ENCODE measurements around the gene NUBP2.
A peak's percentile ranks its signal among the peaks of the same experiment; 100 is the strongest.

Gene NUBP2

GRCh38 chr16:1759511-1759910 is 23.2 kb upstream of the NUBP2 start:
- DNase-seq, result no peak

DNA sequence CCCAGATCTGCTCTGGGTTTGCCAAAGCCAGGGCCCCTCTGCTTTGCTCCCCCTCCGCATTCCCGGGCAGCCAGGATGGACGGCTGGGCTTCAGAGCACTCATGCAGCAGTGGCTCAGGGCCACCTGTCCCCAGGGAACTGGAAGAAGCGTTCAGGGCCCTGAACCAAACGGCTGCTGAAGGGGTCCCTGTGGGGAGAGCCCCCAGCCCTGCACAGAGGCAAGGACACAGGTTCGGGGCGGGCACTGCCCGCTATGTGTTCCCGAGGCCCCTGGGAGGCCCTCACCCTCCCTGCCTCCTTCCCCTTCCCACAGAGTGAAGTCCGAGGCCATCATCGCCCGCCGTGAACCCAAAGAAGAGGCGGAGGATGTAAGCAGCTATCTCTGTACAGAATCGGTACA is 21.8 kb upstream of the NUBP2 start:
- no peak for DNase-seq

DNA sequence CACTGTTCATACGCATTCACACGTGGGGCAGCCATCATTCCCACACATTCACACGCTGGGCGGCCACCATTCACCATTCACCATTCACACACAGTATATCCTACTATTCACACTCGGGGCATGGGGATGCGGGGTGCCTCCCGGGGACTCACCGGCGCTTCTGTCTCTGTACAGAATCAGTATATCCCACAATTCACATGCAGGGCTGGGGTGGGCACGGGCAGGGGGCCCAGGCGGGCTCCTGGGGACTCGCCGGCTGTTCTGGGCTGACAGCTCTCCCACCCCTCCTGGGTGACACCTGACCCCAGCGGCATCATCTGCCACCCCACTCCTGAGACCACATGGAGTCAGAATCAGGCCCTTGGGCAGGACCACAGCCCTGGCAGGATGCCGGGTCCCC is 21.0 kb upstream of the NUBP2 start:
- DNase-seq, result no peak

DNA sequence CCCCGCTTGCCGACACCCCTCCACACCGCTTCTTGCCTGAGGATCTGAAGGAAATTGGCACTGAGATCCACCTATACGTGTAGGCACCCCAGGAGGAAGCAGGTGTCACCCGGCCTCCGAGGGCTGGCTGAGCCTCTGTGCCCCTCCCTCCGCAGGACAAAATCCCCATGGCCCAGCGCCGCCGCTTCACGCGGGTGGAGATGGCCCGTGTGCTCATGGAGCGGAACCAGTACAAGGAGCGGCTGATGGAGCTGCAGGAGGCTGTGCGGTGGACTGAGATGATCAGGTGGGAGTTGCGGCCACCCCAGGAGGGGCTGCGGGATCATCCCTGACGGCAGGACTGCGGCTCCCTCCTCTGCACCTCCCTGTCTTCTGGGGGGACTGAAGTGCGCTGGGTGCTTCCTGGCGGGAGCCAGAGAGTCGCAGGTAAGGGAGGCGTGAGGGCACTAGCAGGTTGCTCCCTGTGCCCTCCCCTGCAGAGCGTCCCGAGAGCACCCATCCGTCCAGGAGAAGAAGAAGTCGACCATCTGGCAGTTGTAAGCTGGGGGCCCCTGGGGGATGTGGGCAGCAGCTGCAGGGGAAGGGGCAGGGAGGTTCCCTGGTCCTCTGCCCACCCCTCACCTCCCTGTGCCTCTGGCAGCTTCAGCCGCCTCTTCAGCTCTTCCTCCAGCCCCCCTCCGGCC is 20.4 kb upstream of the NUBP2 start:
- DNase-seq, result no peak

- no peak for DNase-seq
Measured at GRCh38 chr16:1762879-1763520, 19.8 kb upstream of the NUBP2 start.

DNA sequence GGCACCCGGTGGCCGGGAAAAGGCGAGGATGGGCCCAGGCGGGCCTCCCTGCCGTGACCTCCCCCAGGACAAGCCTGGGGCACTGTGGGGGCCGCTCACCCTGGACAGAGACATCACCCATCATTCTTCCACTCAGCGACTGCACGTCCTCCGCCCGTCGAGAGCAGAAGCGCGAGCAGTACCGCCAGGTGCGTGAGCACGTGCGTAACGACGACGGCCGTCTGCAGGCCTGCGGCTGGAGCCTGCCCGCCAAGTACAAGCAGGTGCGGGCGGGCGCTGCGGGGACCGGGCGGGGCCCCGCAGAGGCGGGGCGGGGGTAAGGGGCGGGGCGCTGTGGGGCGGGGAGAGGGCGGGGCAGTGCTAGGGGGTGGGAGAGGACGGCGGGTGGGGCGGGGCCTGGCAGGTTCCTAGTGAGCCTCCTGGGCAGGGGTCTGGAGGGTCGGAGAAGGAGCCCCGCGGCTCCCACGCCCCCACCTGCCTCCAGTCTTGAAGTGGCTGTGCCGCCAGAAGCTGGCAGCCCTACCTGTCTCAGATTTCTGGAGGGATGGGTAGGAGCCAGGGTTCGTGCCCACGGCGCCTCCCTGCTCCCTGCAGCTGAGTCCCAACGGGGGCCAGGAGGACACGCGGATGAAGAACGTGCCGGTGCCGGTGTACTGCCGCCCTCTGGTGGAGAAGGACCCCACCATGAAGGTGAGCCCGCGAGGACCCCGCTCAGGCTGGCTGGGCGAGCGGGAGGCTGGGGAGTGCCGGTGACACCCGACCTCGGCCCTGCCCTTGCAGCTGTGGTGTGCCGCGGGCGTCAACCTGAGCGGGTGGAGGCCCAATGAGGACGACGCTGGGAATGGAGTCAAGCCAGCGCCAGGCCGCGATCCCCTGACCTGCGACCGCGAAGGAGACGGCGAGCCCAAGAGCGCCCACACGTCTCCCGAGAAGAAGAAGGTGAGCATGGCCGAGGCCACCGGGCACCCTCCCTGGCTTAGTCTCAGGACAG is 18.9 kb upstream of the NUBP2 start:
- no peak for DNase-seq

DNA sequence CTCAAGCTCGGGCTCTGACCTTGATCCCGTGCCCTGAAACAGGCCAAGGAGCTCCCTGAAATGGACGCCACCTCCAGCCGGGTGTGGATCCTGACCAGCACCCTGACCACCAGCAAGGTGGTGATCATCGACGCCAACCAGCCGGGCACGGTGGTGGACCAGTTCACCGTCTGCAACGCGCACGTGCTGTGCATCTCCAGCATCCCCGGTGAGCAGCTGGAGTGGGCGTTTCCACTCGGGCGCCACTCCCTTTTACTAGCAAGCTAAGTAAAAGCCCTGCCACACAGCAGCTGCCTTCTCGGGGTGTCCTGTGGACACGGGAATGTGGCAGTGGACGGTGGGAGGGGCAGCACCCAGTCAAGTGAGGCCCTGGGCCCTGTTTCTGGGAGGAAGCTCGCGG is 17.8 kb upstream of the NUBP2 start:
- no peak for DNase-seq

GRCh38 chr16:1765826-1766225 is 16.9 kb upstream of the NUBP2 start:
- DNase-seq, result no peak

GRCh38 chr16:1766231-1766630 is 16.5 kb upstream of the NUBP2 start:
- no peak for DNase-seq

- no peak for DNase-seq
Measured at GRCh38 chr16:1766701-1767100, 16.1 kb upstream of the NUBP2 start.

DNA sequence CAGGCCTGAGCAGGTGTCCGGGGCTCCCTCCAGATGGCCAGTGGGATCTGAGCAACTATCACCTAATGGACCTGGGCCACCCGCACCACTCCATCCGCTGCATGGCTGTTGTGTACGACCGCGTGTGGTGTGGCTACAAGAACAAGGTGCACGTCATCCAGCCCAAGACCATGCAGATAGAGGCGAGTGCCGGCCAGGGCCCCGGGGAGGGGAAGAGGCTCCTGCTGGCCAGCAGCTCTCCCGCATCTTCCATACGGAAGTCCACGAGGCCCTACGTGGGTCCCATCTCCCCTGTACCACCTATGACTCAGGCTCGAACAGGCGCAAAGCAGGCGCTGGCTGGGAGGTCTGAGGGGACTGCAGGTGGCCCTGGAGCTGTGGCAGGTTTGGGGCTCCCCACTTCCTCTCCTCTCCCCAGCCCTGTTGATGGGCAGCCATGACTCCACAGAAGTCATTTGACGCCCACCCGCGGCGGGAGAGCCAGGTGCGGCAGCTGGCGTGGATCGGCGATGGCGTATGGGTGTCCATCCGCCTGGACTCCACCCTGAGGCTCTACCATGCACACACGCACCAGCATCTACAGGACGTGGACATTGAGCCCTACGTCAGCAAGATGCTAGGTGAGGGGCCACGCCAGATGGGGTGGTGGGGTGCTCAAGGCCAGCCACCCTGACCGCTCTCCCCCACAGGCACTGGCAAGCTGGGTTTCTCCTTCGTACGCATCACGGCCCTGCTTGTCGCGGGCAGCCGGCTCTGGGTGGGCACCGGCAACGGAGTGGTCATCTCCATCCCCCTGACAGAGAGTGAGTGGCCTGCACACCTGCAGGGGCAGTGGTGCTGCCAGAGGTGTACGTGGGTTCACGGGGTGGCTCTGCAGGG is 15.4 kb upstream of the NUBP2 start:
- no peak for DNase-seq

DNA sequence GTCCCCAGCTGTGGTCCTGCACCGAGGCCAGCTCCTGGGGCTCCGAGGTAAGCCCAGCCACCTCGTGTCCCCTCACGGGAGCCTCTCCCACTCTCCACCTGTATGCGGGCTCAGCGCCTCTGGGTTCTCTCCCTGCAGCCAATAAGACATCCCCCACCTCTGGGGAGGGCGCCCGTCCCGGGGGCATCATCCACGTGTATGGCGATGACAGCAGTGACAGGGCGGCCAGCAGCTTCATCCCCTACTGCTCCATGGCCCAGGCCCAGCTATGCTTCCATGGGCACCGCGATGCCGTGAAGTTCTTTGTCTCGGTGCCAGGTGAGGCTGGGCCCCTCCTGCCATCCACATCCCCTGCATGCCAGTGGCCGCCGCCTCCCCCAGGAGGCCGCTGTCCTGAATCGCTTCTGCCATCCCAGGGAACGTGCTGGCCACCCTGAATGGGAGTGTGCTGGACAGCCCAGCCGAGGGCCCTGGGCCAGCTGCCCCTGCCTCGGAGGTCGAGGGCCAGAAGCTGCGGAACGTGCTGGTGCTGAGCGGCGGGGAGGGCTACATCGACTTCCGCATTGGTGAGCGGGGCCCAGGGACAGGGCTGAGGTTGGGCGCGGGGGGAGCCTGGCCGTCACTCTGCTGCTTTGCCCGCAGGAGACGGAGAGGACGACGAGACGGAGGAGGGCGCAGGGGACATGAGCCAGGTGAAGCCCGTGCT is 14.5 kb upstream of the NUBP2 start:
- no peak for DNase-seq

DNA sequence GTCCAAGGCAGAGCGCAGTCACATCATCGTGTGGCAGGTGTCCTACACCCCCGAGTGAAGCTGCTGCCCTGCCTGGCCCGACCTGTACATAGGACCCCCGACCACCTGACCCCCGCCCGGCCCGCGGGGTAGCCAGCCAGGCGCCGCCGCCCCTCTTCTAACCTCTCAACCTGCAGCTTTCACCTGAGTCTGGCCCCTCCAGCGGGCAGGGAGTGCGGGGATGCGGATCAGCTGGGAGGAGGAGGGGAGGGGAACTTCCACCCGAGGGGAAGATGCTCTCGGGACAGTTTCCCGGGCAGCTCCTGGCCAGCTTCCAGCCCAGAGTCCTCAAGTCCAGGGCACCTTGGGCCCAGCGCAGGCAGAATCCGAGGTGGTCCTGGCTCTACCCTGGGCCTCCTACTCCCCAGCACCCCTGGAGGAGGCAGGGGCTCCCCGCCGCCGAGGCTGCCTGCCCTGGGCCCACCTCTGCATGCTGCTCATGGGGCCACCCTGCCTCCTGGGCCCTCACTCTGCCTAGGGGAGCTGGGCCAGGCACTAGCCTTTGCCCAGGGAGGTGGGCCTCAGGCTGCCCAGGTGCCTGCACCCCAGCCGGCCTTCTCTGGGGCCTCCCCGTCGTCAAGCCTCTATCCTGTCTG is 13.9 kb upstream of the NUBP2 start:
- DNase-seq, result no peak

DNA sequence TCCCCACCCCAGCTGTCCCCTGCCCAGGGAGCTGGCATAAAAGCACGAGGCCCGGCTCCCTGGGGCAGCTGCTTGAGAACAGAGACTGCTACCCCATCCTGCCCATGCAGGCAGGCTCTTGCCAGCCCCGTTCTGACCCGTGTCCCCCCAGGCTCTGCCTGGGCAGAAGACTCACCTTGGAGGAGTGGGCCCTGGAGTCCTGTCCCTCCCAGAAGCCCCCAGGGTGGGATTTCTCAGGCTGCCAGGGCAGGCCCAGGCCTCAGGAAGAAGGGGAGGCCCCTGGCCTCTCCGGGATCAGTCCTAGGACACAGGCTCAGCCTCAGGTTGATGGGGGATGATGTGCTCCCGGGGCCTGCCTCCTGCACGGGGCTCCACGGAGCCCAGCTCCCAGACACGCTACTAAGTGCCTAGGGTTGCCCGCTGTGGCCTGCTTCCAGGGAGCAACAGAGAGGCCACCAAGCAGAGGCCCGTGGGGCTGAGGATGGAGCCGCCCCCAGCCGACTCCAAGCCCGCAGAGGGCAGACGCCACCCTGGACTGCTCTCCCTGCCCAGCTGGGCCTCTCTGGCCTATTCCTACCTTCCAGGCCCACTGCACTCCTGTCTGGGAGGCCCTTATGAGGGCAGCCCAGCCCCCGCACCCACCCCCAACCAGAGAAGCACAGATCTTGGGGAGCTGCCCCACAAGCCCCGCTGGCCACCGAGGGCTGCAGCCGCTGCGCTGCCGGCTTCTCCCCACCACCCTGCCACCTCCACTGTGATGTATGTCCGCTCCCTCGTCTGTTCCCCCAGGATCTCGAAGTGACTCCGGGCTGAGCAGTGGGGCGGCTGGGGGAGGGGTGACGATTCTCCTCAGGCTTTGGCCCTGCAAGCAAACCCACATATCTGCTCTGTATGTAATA is 13.1 kb upstream of the NUBP2 start:
- DNase-seq, result no peak

DNA sequence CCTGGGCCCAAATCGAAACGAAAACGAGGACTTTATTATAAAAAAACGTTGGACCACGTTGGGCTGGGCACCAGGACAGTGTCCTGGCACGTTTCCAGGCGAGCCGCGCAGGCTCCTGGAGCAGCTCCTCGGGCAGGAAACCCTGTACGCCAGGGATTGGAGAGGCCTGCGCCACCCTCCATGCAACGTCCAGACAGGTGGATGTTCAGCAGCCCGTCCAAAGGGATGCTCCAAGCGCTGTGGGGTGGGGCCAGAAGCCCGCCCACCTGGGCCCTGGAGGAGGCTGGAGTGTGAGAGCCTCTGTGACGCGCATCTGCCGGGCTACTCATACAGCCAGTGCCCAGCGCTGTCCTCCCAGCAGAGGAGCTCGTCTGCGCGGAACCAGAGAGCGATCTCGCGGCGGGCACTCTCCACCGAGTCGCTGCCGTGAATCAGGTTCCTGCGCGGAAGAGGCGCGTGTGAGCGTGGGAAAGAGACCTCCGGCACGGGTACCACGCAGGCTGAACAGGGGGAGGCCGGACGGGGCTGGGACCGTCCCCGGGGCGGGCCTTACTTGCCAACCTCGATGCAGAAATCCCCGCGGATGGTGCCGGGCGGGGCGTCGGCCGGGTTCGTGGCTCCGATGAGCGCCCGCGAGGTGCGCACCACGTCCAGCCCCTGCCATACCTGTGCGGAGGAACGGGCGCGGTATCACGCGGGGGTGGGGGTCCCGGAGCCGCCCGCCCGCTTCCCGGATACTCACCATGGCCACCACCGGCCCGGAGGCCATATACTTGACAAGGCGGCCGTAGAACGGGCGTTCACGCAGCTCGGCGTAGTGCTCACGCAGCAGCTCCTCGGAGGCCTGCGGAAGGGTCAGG is 12.2 kb upstream of the NUBP2 start:
- DNase-seq, result peak; percentile 54

- peak; percentile 66 for DNase-seq
Measured at GRCh38 chr16:1771188-1771863, 11.4 kb upstream of the NUBP2 start, which contains the start of gene NME3. Gene NME3, minus strand, starts transcription at chr16:1771543. Its CDS starts 9 bp downstream, at chr16:1771534.

- DNase-seq, result no peak
Measured at GRCh38 chr16:1771864-1772361, 10.8 kb upstream of the NUBP2 start.

DNA sequence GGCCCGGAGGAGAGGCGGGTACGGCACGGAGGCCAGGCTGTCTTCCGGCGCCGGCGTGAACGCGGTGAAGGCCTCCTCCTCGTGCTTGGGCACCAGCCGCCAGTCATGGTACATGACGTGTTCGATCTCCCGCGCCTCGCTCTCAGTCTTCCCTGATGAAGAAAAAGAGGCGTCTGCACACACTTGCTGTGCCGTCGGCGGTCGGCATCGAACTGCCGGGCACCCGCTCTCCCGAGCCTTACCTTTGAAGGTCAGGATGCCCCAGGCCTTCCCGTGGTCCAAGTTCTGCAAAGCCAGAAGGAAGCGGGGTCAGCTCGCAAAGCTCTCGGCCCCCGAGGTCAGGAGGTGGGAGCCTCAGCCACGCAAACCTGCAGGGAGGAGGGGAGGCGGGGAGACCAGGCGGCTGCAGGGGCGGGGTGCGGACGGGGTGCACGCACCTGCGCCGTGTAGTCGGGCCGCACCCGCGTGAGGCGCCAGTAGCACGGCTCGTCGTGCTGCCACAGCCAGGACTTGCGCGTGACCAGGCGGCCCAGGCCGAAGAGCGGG is 10.3 kb upstream of the NUBP2 start, which contains the start of gene EME2:
Gene EME2 (plus strand): TSS at position 449 of the 546 bp plus-strand sequence. CDS start 418 bp downstream, outside the sequence.
- DNase-seq, result no peak
